Measurements from ENCODE around the gene LST1. TPM values are rescaled to one million over a fixed set of nuclear protein-coding genes. Genes with fewer than 3 reads are reported as not detected.

Gene LST1
- total and polyA plus RNA-seq, 2 of the 4 experiments (the other 2 are of a cell fraction): not detected

GRCh38 chr6:31572041-31572911 lies 13.8 kb upstream of the LST1 start, which contains the start of gene LTA:
Gene LTA, plus strand, starts transcription at chr6:31572289. Its CDS starts 454 bp downstream, at chr6:31572743.
- Histone ChIP-seq H3K79me1 (ENCODE audit: low read depth in 1 of 2, low read length in 2 of 2) (no peaks in the 10 kb centered on the region), H3K9me1 (ENCODE audit: insufficient read depth, low read length) (no peaks in the 10 kb centered on the region), H2AK9ac (replicated peaks; ENCODE audit: low read depth, low read length, poor library complexity) (no peak within 1 kb of the TSS), H2BK15ac (ENCODE audit: low read depth, low read length) (no peak within 1 kb of the TSS), H2BK5ac (ENCODE audit: low read depth, low read length, poor library complexity, severe bottlenecking) (no peak within 1 kb of the TSS), H3K4me2 (ENCODE audit: low read depth, low read length) (no peak within 1 kb of the TSS), H3K27me3 (ENCODE audit: control insufficient read depth, insufficient read depth, low read length) (peaks cover 43% of the 10 kb centered on the region), H2AK5ac (ENCODE audit: low read depth, low read length) (no peak within 1 kb of the TSS), H3K4me1 (ENCODE audit: control insufficient read depth, insufficient read depth, low read length) (no peaks in the 10 kb centered on the region), H3K9ac (ENCODE audit: low read depth, low read length) (no peak within 1 kb of the TSS), H2BK120ac (ENCODE audit: low read depth, low read length) (no peak within 1 kb of the TSS), H3K4me3 (ENCODE audit: insufficient read depth, low read depth, low read length) (no peak within 1 kb of the TSS), H4K5ac (ENCODE audit: low read depth, low read length) (no peak within 1 kb of the TSS), H3K27ac (ENCODE audit: insufficient read depth, low read length) (no peak within 1 kb of the TSS), H4K91ac (ENCODE audit: insufficient read depth, low read depth, low read length) (no peak within 1 kb of the TSS), H4K8ac (ENCODE audit: low read depth in 2 of 2, low read length in 2 of 2) (no peak within 1 kb of the TSS), H3K56ac (ENCODE audit: extremely low read depth, insufficient read depth, low read length) (no peak within 1 kb of the TSS), H3K4ac (ENCODE audit: low read depth, low read length) (no peak within 1 kb of the TSS), H4K20me1 (ENCODE audit: insufficient read depth, low read length) (no peaks in the 10 kb centered on the region), H2AFZ (replicated peaks; ENCODE audit: low read length, poor library complexity) (peak within 1 kb of the TSS; percentile 51), H3K18ac (ENCODE audit: low read depth, low read length) (no peak within 1 kb of the TSS), H3K9me3 (ENCODE audit: control insufficient read depth, insufficient read depth, low read length) (no peaks in the 10 kb centered on the region), H2BK20ac (ENCODE audit: low read depth, low read length) (no peak within 1 kb of the TSS), H3K36me3 (ENCODE audit: control insufficient read depth, insufficient read depth, low read length) (no peaks in the 10 kb centered on the region), H3K14ac (replicated peaks; ENCODE audit: low read depth, low read length) (no peak within 1 kb of the TSS), H3K23ac (ENCODE audit: low read depth, low read length) (no peak within 1 kb of the TSS)
- CTCF ChIA-PET: no interaction called here
- WGBS, 2 experiments (ENCODE audit: extremely low coverage in 2 of 2, insufficient read length in 1 of 2): 74% methylated on average over 13 of the region's 27 CpGs; no CpG with 5 or more reads in 1 of the 2 experiments
- POLR2A ChIA-PET (ENCODE audit: unreplicated experiment): no interaction called here
- no peak for DNase-seq
- intact Hi-C loops (cut with micrococcal nuclease) (no loop called here), in situ Hi-C loops (cut with MboI; ENCODE audit: low sequenced_read_pairs) (no loop called here), dilution Hi-C loops (cut with HindIII; ENCODE audit: low sequenced_read_pairs, unreplicated experiment) (no loop called here)
- no peak for ATAC-seq (ENCODE audit: low read depth)
- BruUV-seq (replicated peaks): no TSS peak
- no peak for TF ChIP-seq SMC3 (IDR thresholded peaks at IDR 0.05; ENCODE audit: low read depth, low read length)
